NK-92 treated with Interleukin-12 subunit alpha and Interleukin-12 subunit beta, amount 100 ng/mL, for 24 hours (cell line): ENCODE measurements around the gene FURIN.
"Not testable (repeated sequence)": the region's sequence is repeated elsewhere in the genome, so short reads cannot be mapped to it uniquely, and the experiment has no call there.

Source experiments
- DNase-seq: peaks from one replicate; lab custom pipeline; 2025; lab: John Stamatoyannopoulos, UW

FURIN gene

DNA sequence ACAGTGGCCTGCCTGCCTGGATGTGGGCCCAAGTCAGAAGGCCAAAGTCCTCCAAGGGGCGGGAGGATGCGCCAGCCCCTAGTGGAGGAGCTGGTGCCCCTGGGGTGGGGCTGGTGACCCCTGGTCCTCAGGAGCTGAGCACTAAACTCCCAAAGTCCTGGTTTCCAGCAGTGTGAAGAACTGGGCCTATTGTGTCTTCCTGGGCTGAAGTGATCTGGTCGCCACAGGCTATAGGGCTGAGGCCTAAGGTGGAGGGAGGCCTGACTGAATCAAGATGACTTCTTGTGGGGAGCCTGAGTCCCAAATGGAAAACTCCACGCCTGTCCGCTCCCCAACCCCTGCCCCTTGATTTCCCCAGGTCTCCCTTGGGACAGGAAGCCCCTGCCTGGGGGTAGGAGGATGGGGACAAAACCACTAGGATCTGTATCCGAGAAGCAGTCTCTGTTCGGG is 15.2 kb downstream of the FURIN start:
- no peak for DNase-seq

- no peak for DNase-seq
Measured at GRCh38 chr15:90883976-90884718, 15.8 kb downstream of the FURIN start, which contains the start of gene FES. Gene FES, plus strand, starts transcription at chr15:90884504. Its CDS starts 542 bp downstream, at chr15:90885046.

- DNase-seq, result no peak
Measured at GRCh38 chr15:90884719-90885431, 16.5 kb downstream of the FURIN start.

DNA sequence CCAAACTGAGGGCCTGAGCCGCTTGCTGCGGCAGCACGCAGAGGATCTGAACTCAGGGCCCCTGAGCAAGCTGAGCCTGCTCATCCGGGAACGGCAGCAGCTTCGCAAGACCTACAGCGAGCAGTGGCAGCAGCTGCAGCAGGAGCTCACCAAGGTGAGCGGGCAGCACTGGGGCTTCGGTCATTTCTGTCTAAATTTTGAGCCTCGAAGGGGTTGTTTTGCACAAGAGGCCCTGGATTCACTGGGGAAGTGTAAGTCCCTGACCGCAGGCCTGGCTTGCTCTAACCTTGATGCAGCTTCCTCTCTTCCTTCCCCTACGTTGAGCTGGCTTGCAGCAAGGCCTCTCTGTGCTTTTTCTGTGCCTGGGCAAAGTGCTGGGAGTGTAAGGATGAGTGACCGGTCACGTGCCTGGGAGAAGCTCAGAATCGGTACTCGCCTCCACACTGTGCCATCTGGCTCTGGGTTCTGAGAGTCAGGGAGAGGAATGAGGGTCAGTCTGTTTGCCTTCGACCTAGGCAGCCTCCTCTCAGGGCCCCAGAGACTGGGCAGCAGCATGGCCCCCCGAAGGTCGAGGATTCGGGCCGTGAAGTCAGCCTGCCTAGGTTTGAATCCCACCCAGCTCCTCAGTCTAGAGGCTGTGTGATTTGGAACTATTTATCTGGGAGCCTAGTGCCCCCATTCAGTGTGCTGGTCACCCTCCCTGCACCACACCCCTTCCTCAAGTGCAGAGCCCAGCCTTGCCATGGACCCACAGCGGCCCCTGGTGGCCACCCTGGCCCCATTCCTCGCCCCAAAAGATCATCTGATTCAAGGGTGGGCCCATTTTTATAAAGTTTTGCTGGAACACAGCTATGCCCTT is 17.3 kb downstream of the FURIN start:
- DNase-seq, result peak; percentile 38

GRCh38 chr15:90886291-90886614 is 17.9 kb downstream of the FURIN start:
- DNase-seq, result no peak

- DNase-seq, result no peak
Measured at GRCh38 chr15:90887037-90887481, 18.7 kb downstream of the FURIN start.

GRCh38 chr15:90889313-90889730 is 20.9 kb downstream of the FURIN start:
- DNase-seq, result peak; percentile 20

DNA sequence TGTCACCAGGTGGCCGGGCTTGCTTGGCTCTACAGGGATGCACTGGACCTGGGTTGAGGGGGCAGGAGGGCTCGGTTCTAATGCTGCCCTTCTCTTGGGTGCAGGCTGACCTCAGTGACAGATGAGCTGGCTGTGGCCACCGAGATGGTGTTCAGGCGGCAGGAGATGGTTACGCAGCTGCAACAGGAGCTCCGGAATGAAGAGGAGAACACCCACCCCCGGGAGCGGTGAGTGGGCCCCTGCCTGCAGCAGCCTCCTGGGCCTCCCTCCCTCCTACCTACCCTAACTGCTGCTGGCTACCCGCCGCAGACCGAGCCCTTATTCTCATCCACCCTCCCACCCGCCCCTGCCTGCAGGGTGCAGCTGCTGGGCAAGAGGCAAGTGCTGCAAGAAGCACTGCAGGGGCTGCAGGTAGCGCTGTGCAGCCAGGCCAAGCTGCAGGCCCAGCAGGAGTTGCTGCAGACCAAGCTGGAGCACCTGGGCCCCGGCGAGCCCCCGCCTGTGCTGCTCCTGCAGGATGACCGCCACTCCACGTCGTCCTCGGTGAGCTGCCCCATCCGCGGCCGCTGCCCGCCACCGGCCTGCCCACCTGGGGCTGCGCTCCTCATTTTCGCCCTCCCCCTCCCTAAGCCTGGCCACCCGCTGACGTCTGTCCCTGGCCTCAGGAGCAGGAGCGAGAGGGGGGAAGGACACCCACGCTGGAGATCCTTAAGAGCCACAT is 21.5 kb downstream of the FURIN start:
- no peak for DNase-seq

DNA sequence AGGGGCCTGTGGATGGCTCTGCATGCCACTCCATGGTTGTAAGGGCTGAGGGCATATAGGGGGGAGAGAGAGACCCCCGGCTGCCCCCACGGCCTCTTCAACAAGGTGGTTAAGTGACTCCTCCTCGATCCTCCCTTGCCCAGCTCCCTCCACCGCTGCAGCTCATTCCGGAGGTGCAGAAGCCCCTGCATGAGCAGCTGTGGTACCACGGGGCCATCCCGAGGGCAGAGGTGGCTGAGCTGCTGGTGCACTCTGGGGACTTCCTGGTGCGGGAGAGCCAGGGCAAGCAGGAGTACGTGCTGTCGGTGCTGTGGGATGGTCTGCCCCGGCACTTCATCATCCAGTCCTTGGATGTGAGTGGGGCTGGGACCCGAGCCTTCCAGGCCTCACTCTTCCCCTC is 22.5 kb downstream of the FURIN start:
- no peak for DNase-seq

DNA sequence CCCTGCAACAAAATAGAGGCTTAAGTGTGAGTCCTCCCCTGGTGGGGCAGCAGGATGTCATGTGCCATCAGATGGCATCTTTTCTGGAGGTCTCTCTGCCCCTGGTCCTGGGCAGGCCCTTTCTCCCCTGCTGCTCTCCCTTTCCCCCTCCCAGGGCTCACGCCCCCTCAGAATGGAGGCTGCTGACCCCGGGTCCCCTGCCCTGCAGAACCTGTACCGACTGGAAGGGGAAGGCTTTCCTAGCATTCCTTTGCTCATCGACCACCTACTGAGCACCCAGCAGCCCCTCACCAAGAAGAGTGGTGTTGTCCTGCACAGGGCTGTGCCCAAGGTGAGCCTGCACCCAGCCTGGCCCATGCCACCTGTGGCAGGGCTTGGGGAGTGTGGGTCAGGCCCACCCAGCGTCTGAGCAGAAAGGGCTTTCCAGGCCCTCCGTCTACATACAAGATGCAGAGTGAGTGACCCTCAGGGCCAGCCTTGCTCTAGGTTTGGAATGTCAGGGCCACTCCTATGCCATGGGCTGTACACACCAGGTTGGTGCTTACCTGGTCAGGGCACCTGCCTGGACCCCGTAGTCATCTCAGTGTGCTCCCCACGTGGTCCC is 23.1 kb downstream of the FURIN start:
- no peak for DNase-seq

DNA sequence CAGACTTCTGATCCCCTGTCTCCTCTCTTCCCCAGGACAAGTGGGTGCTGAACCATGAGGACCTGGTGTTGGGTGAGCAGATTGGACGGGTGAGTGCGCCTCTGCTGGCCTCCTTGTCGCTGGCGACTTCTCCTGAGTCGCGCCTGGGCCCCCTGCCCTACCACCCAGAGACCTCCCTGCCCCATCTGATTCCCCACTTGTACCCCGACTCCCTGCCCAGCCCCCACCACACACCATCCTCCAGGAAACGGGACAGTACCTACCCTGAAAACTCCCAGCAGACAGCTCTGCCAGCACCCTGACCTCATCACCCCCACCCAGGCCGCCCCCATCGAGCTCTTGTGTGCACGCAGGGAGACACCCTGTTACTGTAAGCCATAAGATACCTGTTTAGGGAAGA is 23.6 kb downstream of the FURIN start:
- no peak for DNase-seq

- no peak for DNase-seq
Measured at GRCh38 chr15:90892498-90893174, 24.2 kb downstream of the FURIN start.

DNA sequence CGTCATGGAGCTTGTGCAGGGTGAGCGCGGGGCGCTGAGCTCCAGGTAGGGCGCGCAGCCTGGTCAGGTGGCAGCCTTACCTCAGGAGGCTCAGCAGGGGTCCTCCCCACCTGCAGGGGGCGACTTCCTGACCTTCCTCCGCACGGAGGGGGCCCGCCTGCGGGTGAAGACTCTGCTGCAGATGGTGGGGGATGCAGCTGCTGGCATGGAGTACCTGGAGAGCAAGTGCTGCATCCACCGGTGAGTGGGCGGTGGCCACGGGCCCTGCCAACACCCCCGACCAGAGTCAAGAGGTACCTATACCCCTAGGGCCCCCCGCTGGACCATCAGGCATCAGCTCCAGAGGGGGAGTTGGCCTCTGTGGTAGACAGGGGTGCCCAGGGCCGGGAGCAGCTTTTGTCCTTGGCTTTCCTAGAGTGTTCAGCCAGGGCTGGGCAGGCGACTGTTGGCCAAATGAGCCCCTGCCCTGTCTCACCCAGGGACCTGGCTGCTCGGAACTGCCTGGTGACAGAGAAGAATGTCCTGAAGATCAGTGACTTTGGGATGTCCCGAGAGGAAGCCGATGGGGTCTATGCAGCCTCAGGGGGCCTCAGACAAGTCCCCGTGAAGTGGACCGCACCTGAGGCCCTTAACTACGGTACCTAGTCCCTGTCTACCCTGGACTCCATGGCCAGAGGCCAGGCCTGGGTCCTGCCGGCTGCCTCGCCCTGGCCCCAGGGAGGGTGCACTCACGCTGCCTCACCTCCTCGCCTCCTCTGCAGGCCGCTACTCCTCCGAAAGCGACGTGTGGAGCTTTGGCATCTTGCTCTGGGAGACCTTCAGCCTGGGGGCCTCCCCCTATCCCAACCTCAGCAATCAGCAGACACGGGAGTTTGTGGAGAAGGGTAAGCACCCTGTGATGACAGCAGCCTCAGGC is 25.0 kb downstream of the FURIN start:
- no peak for DNase-seq

DNA sequence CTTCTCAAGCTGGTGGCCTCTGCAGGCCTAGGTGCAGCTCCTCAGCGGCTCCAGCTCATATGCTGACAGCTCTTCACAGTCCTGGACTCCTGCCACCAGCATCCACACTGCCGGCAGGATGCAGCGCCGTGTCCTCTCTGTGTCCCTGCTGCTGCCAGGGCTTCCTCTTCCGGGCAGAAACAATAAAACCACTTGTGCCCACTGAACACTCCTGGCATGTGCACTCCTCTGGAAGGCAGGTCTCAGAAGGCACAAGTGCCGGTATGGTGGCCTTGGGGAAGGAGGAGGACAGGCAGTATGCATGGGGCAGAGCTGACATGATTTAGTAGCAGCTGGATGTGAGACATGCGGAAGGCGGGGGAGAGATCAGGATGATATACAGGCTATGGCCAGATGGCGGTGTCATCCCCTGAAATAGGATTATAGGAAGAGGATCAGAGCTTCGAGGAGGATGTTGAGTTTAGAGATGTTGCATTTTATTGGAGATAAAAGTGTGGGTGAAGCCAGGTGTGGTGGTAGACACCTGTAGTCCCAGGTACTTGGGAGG is 27.3 kb downstream of the FURIN start:
- DNase-seq, result no peak

GRCh38 chr15:90897131-90897655 is 28.8 kb downstream of the FURIN start:
- not testable (repeated sequence) for DNase-seq

DNA sequence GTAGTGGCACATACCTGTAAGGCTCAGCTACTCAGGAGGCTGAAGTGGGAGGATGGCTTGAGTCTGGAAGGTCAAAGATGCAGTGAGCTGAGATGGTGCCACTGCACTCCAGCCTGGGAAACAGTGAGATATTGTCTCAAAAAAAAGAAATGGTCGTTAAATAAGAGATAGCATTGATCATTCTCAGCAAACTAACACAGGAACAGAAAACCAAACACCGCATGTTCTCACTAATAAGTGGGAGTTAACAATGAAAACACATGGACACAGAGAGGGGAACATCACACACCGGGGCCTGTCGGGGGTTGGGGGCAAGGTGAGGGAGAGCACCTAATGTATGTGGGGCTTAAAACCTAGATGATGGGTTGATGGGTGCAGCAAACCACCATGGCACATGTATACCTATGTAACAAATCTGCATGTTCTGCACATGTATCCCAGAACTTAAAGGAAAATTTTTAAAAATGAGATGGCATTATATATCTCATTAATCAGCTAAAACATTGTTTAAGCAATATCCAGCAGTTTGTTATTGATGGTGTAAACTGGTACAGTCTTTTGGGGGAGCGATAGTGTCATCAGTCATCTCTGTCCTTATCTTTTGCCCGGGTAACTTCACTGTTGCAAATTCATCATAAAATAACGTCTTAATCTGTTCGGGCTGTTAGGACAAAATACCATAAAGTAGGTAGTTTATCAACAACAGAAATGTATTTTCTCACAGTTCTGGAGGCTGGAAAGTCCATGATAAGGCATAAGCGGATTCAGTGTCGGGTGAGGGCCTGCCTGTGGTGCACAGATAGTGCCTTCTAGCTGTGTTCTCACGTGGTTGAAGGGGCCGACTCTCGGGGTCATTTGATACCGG is 33.0 kb downstream of the FURIN start:
- no peak for DNase-seq

DNA sequence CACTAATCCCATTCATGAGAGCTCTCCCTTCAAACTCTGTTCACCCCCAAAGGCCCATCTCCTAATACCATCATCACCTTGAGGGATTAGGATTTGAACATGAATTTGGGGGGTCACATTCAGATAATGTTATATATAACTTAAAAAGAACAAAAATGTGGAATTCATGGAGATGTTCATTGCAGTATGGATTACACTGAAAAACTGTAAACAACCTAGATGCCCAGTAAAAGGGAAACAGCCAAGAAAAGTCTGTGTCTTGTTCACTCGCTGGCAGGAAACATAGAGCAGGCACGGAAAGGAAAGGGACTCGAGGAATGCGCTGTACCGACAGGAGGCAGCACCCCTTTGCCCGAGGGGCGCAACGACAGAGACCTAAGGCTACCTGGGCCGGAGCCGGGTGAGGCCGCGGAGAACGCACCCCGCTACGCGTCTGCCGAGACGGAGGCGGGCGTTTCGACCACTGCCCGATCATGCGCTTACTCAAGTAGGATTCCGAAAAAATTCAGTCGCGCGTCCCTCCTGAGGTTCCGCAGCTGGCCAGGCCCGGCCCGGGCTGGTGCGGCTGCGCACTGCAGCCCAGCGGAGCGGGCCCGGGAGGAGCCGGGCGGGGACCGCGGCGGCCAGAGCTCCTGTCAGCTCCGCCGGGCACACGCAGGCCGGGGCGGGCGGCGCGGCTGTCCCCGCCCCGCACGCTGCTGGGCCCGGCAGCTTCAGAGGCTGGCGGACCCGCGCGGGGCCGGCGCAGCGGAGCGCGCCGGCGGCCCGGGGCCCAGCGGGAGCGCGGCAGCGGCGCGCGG is 33.9 kb downstream of the FURIN start:
- DNase-seq, result no peak
